Fibroblast of lung (primary cell): Measurements from ENCODE around the gene PBXIP1. TPM values are rescaled to one million over a fixed set of nuclear protein-coding genes. Genes with fewer than 3 reads are reported as not detected.

Experiments
- DNase-seq, 2 donors: peaks; one replicate each; pipeline versions ENCODE4 v3.0.0 to v3.0.0-alpha.2; 2010; ENCODE audit warnings: low read depth in 2 of 2
- H2AFZ ChIP-seq: 2 replicates; pipeline ENCODE4 v1.5.1; 2012; ENCODE audit warnings: low read length, control low read depth, inconsistent platforms
- H3K27ac ChIP-seq: 2 replicates; pipeline ENCODE4 v1.5.1; 2011; ENCODE audit warnings: low read length, control low read depth; ENCODE audit not compliant: insufficient read depth
- H3K27me3 ChIP-seq: 2 replicates; pipeline ENCODE4 v1.5.1; 2011; ENCODE audit warnings: mild to moderate bottlenecking, low read length; ENCODE audit not compliant: control insufficient read depth, insufficient read depth
- H3K36me3 ChIP-seq: 2 replicates; pipeline ENCODE4 v1.5.1; 2011; ENCODE audit warnings: low read length; ENCODE audit not compliant: control insufficient read depth, insufficient read depth
- H3K4me1 ChIP-seq: 2 replicates; pipeline ENCODE4 v1.5.1; 2011; ENCODE audit warnings: low read length; ENCODE audit not compliant: control insufficient read depth, insufficient read depth; ENCODE audit errors: extremely low read depth
- H3K4me2 ChIP-seq: 2 replicates; pipeline ENCODE4 v1.5.1; 2011; ENCODE audit warnings: low read length, control low read depth; ENCODE audit not compliant: insufficient read depth; ENCODE audit errors: extremely low read depth
- H3K4me3 ChIP-seq, 4 experiments: fragments of 200-600 bp in 1 of 4; sonication (generic) in 1 of 4; replicated peaks in 1 of 4; 2 replicates each; pipeline ENCODE4 v1.5.1; 2011 to 2016; ENCODE audit warnings: low read length in 4 of 4, low read depth in 3 of 4, mild to moderate bottlenecking in 3 of 4, control low read depth in 2 of 4, inconsistent platforms in 1 of 4, mixed read lengths in 1 of 4; ENCODE audit not compliant: insufficient read depth in 1 of 4; ENCODE audit errors: control extremely low read depth in 1 of 4
- H3K79me2 ChIP-seq: 2 replicates; pipeline ENCODE4 v1.5.1; 2012; ENCODE audit warnings: mild to moderate bottlenecking, low read length, inconsistent platforms; ENCODE audit not compliant: control insufficient read depth, insufficient read depth
- H3K9ac ChIP-seq: 2 replicates; pipeline ENCODE4 v1.5.1; 2011; ENCODE audit warnings: mild to moderate bottlenecking, low read length, control low read depth; ENCODE audit not compliant: insufficient read depth
- H3K9me3 ChIP-seq: 2 replicates; pipeline ENCODE4 v1.5.1; 2012; ENCODE audit warnings: low read depth, low read length; ENCODE audit not compliant: control insufficient read depth, insufficient read depth
- H4K20me1 ChIP-seq: 2 replicates; pipeline ENCODE4 v1.5.1; 2011; ENCODE audit warnings: low read length; ENCODE audit not compliant: control insufficient read depth, insufficient read depth; ENCODE audit errors: extremely low read depth
- EZH2 ChIP-seq: IDR thresholded peaks from 2 replicates; pipeline ENCODE4 v1.5.1; 2012; ENCODE audit warnings: low read length, control low read depth, mild to moderate bottlenecking; ENCODE audit errors: missing control alignments
- polyA plus RNA-seq, 2 donors: library from polyadenylated mRNA; depleted of rRNA in 1 of 2; stranded (reverse) in 1 of 2; unstranded in 1 of 2; fragments of >200 nt; gene quantifications; 2 replicates each; pipeline ENCODE4 v1.2.1, GENCODE V29; 2011 to 2012; ENCODE audit warnings: missing spikeins in 1 of 2
- total RNA-seq: library from RNA; depleted of rRNA; stranded (reverse); fragments of >200 nt; gene quantifications from 2 replicates; pipeline ENCODE4 v1.2.1, GENCODE V29; 2014
- TF ChIP-seq, protein P1 (sequence below), 2 donors: IDR thresholded peaks in 1 of 2; conservative IDR thresholded peaks in 1 of 2; 1 replicate in 1 of 2; 2 replicates in 1 of 2; pipeline ENCODE4 v1.5.1; 2011 to 2012; ENCODE audit warnings: low read length in 2 of 2, control low read depth in 1 of 2, inconsistent platforms in 1 of 2, low read depth in 1 of 2, mild to moderate bottlenecking in 1 of 2

The PBXIP1 gene
- total and polyA plus RNA-seq, 2 donors (not counting 1 experiment from before 2014, with no cell fraction given) = 32.8 to 106 TPM

DNA sequence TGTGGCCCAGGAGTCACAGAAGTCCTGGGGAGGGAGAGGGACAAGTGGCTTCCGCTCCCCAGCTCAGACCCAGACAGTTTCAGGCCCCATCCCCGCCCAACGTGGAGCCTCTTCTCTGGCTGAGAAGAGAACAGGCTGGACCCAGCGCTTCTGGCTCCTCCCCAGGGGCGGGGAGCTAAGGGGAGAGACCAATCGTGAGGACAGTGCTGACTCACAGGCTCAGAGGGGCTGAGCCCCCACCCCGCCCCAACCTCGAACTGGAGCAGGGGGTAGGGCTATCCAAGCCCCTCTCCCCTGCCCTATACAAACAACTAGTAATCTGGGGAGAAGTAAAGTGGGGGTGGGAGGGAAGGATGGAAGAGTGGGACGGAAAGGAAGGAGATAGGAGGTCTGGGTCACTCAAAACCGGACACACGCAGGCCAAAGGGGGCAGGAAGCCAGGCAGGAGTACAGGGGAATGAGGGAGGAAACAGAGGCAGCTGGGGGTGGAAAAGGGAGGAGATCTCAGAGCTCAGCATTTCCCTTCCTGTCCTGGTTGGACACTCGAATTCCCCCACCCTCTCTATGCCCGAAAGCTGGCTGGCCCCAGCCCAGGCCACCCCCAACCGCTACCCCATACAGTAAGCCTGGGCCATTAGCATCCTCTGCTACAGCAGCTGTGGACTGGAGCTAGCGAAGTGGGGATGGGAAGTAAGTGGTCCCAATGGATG, 14.9 kb upstream of the PBXIP1 start, which contains the start of gene SHC1:
Gene SHC1 (minus strand): TSS at position 117 of the 710 bp plus-strand sequence. CDS start 221 bp downstream, outside the sequence.
- Histone ChIP-seq H3K9ac (peak within 1 kb of the TSS; percentile 76), H3K27ac (peak within 1 kb of the TSS; percentile 94), H3K4me2 (peak within 1 kb of the TSS; percentile 85), H3K36me3 (peaks cover 20% of the 10 kb centered on the region), H3K79me2 (peaks cover 60% of the 10 kb centered on the region), H3K27me3 (no peaks in the 10 kb centered on the region), H3K4me3 (peak within 1 kb of the TSS; percentile 60 to 92 (median 82)), H3K4me1 (peaks cover 26% of the 10 kb centered on the region), H2AFZ (no peak within 1 kb of the TSS), H3K9me3 (no peaks in the 10 kb centered on the region), H4K20me1 (no peaks in the 10 kb centered on the region)
- peak; percentile 92 to 95 for DNase-seq
- no peak for TF ChIP-seq EZH2
- TF ChIP-seq, protein P1, sequence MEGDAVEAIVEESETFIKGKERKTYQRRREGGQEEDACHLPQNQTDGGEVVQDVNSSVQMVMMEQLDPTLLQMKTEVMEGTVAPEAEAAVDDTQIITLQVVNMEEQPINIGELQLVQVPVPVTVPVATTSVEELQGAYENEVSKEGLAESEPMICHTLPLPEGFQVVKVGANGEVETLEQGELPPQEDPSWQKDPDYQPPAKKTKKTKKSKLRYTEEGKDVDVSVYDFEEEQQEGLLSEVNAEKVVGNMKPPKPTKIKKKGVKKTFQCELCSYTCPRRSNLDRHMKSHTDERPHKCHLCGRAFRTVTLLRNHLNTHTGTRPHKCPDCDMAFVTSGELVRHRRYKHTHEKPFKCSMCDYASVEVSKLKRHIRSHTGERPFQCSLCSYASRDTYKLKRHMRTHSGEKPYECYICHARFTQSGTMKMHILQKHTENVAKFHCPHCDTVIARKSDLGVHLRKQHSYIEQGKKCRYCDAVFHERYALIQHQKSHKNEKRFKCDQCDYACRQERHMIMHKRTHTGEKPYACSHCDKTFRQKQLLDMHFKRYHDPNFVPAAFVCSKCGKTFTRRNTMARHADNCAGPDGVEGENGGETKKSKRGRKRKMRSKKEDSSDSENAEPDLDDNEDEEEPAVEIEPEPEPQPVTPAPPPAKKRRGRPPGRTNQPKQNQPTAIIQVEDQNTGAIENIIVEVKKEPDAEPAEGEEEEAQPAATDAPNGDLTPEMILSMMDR (conservative IDR thresholded peaks at IDR 0.05 in 1 of 2, IDR thresholded peaks at IDR 0.05 in 1 of 2; ENCODE audit: low read depth in 1 of 2, low read length in 2 of 2) = no peak

DNA sequence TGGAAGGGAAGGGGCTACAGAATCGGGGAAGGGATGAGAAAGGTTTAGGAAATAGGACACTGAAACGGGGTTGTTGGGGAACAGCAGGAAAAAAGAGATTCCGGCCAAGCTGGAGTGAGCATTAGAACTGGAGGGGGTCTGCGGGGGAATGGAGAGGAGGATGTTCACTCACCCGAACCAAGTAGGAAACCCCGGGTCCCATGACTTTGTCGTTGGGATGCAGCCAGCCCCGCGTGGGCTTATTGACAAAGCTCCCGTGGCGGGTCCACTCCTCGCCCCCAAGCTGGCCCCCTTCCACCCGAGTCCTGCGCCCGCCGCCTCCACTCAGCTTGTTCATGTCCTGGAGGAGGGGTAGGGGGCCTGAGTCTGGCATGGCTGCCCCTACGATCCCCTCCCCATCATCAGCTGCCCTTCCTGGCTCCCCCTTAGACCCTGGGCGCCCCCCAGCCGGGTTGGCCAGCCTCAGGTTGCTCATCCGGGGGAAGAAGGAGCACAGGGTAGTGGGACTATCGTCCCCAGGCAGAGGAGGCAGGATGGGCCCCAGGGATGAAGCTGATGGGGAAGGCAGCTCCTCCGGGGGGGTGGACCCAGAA, 14.1 kb upstream of the PBXIP1 start:
- peak overlapping the region; percentile 94 for H3K27ac ChIP-seq
- peak overlapping the region; percentile 76 for H3K9ac ChIP-seq
- no peak for DNase-seq
- TF ChIP-seq, protein P1 (conservative IDR thresholded peaks at IDR 0.05 in 1 of 2, IDR thresholded peaks at IDR 0.05 in 1 of 2; ENCODE audit: low read depth in 1 of 2, low read length in 2 of 2) = no peak
- TF ChIP-seq EZH2 = no peak
- H3K4me1 ChIP-seq = peaks cover 26% of the 10 kb centered on the region
- peak overlapping the region; percentile 60 to 92 (median 82) for H3K4me3 ChIP-seq
- no peaks in the 10 kb centered on the region for H4K20me1 ChIP-seq
- H3K36me3 ChIP-seq = peaks cover 24% of the 10 kb centered on the region
- no peak overlapping the region for H2AFZ ChIP-seq
- H3K9me3 ChIP-seq = no peaks in the 10 kb centered on the region
- H3K27me3 ChIP-seq = no peaks in the 10 kb centered on the region
- H3K4me2 ChIP-seq = peak overlapping the region; percentile 85
- peaks cover 54% of the 10 kb centered on the region for H3K79me2 ChIP-seq

DNA sequence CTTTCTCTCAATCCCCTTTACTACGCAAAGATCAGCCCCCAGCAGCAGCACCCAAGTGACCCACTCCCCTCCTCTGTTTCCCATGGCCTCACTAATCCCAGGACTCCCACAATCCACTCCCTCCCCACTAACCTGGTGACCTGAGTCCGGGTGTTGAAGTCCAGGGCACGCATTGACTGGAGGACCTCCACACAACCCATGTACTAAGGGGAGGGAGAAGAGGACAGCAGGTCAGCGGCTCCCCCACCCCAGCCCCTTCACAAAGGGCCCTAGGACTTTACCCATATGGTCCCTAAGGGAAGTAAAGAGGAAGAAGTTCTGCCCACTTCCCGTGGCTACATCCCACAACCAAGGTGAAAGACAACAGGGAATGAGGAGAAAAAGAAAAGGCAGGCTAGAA, 13.3 kb upstream of the PBXIP1 start:
- Histone ChIP-seq H3K9me3 (no peaks in the 10 kb centered on the region), H3K4me1 (peaks cover 26% of the 10 kb centered on the region), H3K27ac (peak overlapping the region; percentile 94), H2AFZ (no peak overlapping the region), H3K27me3 (no peaks in the 10 kb centered on the region), H3K4me2 (peak overlapping the region; percentile 85), H4K20me1 (no peaks in the 10 kb centered on the region), H3K9ac (peak overlapping the region; percentile 36), H3K79me2 (peaks cover 56% of the 10 kb centered on the region), H3K36me3 (peaks cover 29% of the 10 kb centered on the region), H3K4me3 (peak overlapping the region; percentile 60 to 92 (median 82))
- DNase-seq = no peak
- TF ChIP-seq EZH2 = no peak
- TF ChIP-seq, protein P1 (conservative IDR thresholded peaks at IDR 0.05 in 1 of 2, IDR thresholded peaks at IDR 0.05 in 1 of 2; ENCODE audit: low read depth in 1 of 2, low read length in 2 of 2) = no peak
